MM.1S (cell line): ENCODE results near the gene TMEM218.
A peak's percentile ranks its signal among the peaks of the same experiment; 100 is the strongest.

Experiments
- DNase-seq: peaks from one replicate; pipeline ENCODE4 v3.0.0-alpha.2; 2015
- H2AFZ ChIP-seq: fragments of 300-600 bp; sonication (generic); 2 replicates; pipeline ENCODE4 v1.6.0; 2016; ENCODE audit warnings: antibody characterized with exemption, low read length
- H3F3A ChIP-seq: fragments of 300-600 bp; sonication (generic); 2 replicates; pipeline ENCODE4 v1.6.1; 2016; ENCODE audit warnings: mild to moderate bottlenecking, antibody characterized with exemption, low read length, moderate library complexity, mixed read lengths; ENCODE audit not compliant: insufficient read depth
- H3K27ac ChIP-seq: fragments of 300-600 bp; sonication (generic); 2 replicates; pipeline ENCODE4 v1.5.1; 2016; ENCODE audit warnings: mild to moderate bottlenecking, low read length
- H3K27me3 ChIP-seq: fragments of 300-600 bp; sonication (generic); replicated peaks from 2 replicates; pipeline ENCODE4 v1.6.0; 2016; ENCODE audit warnings: low read length; ENCODE audit not compliant: insufficient read depth
- H3K36me3 ChIP-seq: fragments of 300-600 bp; sonication (generic); replicated peaks from 2 replicates; pipeline ENCODE4 v1.6.1; 2016; ENCODE audit warnings: mild to moderate bottlenecking, low read length, mixed read lengths; ENCODE audit not compliant: insufficient read depth
- H3K4me1 ChIP-seq: fragments of 300-600 bp; sonication (generic); 2 replicates; pipeline ENCODE4 v1.6.1; 2016; ENCODE audit warnings: low read length, mixed read lengths
- H3K4me2 ChIP-seq: fragments of 300-600 bp; sonication (generic); 2 replicates; pipeline ENCODE4 v1.6.0; 2016; ENCODE audit warnings: low read depth, low read length
- H3K4me3 ChIP-seq: fragments of 300-600 bp; sonication (generic); 2 replicates; pipeline ENCODE4 v1.5.1; 2016; ENCODE audit warnings: low read length, mixed read lengths
- H3K79me2 ChIP-seq: fragments of 300-600 bp; sonication (generic); 2 replicates; pipeline ENCODE4 v1.6.1; 2016; ENCODE audit warnings: mixed run types, low read length, mixed read lengths
- H3K9ac ChIP-seq: fragments of 300-600 bp; sonication (generic); 2 replicates; pipeline ENCODE4 v1.6.1; 2016; ENCODE audit warnings: low read length, mixed read lengths
- H3K9me2 ChIP-seq: fragments of 300-600 bp; sonication (generic); replicated peaks from 2 replicates; pipeline ENCODE4 v1.6.1; 2016; ENCODE audit warnings: mild to moderate bottlenecking, low read length, mixed read lengths; ENCODE audit not compliant: insufficient read depth
- H3K9me3 ChIP-seq: fragments of 300-600 bp; sonication (generic); replicated peaks from 2 replicates; pipeline ENCODE4 v1.6.1; 2016; ENCODE audit warnings: mild to moderate bottlenecking, low read length, mixed read lengths; ENCODE audit not compliant: insufficient read depth
- H4K20me1 ChIP-seq: fragments of 300-600 bp; sonication (generic); 2 replicates; pipeline ENCODE4 v1.6.1; 2016; ENCODE audit warnings: mild to moderate bottlenecking, low read length, moderate library complexity, mixed read lengths; ENCODE audit not compliant: insufficient read depth
- EZH2 ChIP-seq: fragments of 300-600 bp; sonication (generic); optimal IDR thresholded peaks from 2 replicates; pipeline ENCODE3; 2017; ENCODE audit warnings: low read depth, mild to moderate bottlenecking, antibody characterized with exemption, low read length, mixed read lengths
- EZH2phosphoT487 ChIP-seq: fragments of 300-600 bp; sonication (generic); IDR thresholded peaks from 2 replicates; pipeline ENCODE4 v1.6.1; 2018; ENCODE audit warnings: antibody characterized with exemption, low read length
- TF ChIP-seq, protein P1 (sequence below): fragments of 300-600 bp; sonication (generic); IDR thresholded peaks from 2 replicates; pipeline ENCODE4 v1.5.1; 2016; ENCODE audit warnings: antibody characterized with exemption, low read length, mixed read lengths

Gene TMEM218

DNA sequence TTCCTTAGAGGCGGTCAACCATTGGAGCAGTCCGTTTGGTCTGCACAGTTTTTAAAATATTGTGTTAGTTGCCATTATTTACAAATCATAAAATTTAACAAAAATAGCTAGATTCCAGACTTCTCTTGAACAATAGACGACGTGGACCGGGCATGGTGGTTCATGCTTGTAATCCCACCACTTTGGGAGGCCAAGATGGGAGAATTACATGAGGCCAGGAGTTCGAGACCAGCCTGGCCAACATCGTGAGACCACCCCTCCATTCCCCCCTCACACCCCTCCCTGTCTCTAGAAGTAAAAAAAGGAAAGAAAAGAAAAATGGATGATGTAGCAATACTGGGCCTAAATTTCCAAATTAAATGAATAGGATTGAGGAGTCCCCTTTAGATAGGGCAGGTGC is 47.4 kb downstream of the TMEM218 start:
- TF ChIP-seq, protein P1, sequence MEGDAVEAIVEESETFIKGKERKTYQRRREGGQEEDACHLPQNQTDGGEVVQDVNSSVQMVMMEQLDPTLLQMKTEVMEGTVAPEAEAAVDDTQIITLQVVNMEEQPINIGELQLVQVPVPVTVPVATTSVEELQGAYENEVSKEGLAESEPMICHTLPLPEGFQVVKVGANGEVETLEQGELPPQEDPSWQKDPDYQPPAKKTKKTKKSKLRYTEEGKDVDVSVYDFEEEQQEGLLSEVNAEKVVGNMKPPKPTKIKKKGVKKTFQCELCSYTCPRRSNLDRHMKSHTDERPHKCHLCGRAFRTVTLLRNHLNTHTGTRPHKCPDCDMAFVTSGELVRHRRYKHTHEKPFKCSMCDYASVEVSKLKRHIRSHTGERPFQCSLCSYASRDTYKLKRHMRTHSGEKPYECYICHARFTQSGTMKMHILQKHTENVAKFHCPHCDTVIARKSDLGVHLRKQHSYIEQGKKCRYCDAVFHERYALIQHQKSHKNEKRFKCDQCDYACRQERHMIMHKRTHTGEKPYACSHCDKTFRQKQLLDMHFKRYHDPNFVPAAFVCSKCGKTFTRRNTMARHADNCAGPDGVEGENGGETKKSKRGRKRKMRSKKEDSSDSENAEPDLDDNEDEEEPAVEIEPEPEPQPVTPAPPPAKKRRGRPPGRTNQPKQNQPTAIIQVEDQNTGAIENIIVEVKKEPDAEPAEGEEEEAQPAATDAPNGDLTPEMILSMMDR, result no peak
- no peak for TF ChIP-seq EZH2phosphoT487
- TF ChIP-seq EZH2, result no peak
- no peak for DNase-seq
- H3K9me3 ChIP-seq, result no peaks in the 10 kb centered on the region
- no peak overlapping the region for H2AFZ ChIP-seq
- no peaks in the 10 kb centered on the region for H3K36me3 ChIP-seq
- no peaks in the 10 kb centered on the region for H4K20me1 ChIP-seq
- H3K9ac ChIP-seq, result no peak overlapping the region
- no peak overlapping the region for H3K27ac ChIP-seq
- no peaks in the 10 kb centered on the region for H3K4me1 ChIP-seq
- H3K27me3 ChIP-seq, result no peaks in the 10 kb centered on the region
- no peak overlapping the region for H3K4me2 ChIP-seq
- no peaks in the 10 kb centered on the region for H3K9me2 ChIP-seq
- H3K79me2 ChIP-seq, result no peaks in the 10 kb centered on the region
- no peak overlapping the region for H3K4me3 ChIP-seq
- 0 out of 2 replicates have a peak, but pooled peaks cover 3% of the 10 kb centered on the region for H3F3A ChIP-seq

DNA sequence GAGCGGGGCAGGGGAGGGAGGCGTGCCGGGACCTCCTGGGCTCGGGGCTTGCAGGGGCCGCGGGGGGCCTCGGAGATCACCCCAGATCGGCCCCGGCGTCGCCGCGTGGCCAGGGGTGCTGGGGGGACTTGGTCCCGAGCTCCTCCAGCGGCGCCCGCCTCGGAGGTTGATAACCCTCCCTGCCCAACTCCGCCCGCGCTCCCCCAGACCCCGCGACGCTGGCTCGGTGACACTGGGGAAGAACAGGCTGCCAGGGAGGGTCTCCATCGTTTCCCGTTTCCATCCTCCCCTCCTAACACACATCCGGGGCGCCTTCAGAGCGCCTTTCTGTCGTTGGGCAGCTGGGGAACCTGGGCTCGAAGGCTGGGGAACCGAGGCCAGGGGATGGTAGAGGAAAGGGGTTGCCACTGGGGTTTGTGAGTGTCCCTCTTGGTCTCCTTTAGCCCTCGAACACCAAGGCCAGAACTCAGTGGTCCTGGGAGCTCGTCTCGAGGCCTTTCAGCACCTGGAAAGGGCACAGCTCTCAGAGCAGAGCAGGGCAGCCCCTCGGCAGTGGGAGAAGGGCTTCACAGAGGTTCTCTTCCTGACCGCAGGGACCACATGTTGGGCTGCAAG is 47.9 kb downstream of the TMEM218 start:
- H3K9me2 ChIP-seq, result no peaks in the 10 kb centered on the region
- H3K9ac ChIP-seq, result peak overlapping the region; percentile 57
- H3K4me3 ChIP-seq, result peak overlapping the region; percentile 65
- H2AFZ ChIP-seq, result peak overlapping the region; percentile 73
- H3K27me3 ChIP-seq, result no peaks in the 10 kb centered on the region
- H3K79me2 ChIP-seq, result no peaks in the 10 kb centered on the region
- peak overlapping the region; percentile 11; the same call in 1 of the 2 replicates for H3K27ac ChIP-seq
- H3K4me1 ChIP-seq, result no peaks in the 10 kb centered on the region
- DNase-seq, result no peak
- H3K36me3 ChIP-seq, result no peaks in the 10 kb centered on the region
- H3F3A ChIP-seq, result 0 out of 2 replicates have a peak, but pooled peaks cover 3% of the 10 kb centered on the region
- no peaks in the 10 kb centered on the region for H3K9me3 ChIP-seq
- TF ChIP-seq, protein P1, result no peak
- TF ChIP-seq EZH2, result no peak
- no peak for TF ChIP-seq EZH2phosphoT487
- H4K20me1 ChIP-seq, result no peaks in the 10 kb centered on the region
- H3K4me2 ChIP-seq, result peak overlapping the region; percentile 89; the same call in 1 of the 2 replicates

DNA sequence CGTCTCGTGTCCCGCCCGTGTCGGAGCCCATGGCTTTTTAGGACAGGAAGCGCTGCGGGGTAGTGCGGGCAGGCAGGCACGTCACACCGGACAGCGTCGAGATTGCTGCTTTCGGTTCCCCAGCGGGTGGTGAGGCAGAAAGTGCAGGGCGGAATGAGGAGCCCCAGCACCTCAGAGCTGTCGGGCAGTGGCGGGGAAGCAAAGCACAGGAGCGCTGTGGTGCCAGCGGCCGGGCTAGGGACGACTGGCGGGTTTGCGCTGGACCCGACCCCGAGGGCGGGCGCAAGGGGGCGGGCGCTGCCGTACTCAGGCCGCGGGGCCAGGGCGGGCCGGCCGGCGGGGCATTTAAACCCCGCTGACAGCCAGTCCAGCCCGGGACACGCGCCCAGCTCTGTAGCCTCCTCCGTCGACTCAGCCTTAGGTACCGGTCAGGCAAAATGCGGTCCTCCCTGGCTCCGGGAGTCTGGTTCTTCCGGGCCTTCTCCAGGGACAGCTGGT is 48.4 kb downstream of the TMEM218 start, which contains the start of gene SLC37A2:
Gene SLC37A2 (plus strand): TSS at position 375 of the 498 bp plus-strand sequence. CDS start 63 bp downstream, at position 438.
- Histone ChIP-seq H3K4me2 (peak within 1 kb of the TSS; percentile 89; the same call in 1 of the 2 replicates), H3K36me3 (no peaks in the 10 kb centered on the region), H2AFZ (peak within 1 kb of the TSS; percentile 73), H3K27me3 (no peaks in the 10 kb centered on the region), H3K9me3 (no peaks in the 10 kb centered on the region), H3K79me2 (no peaks in the 10 kb centered on the region), H3K9ac (peak within 1 kb of the TSS; percentile 57), H3F3A (0 out of 2 replicates have a peak, but pooled peaks cover 3% of the 10 kb centered on the region), H3K9me2 (no peaks in the 10 kb centered on the region), H3K4me3 (peak within 1 kb of the TSS; percentile 65), H4K20me1 (no peaks in the 10 kb centered on the region), H3K4me1 (no peaks in the 10 kb centered on the region), H3K27ac (peak within 1 kb of the TSS; percentile 11; the same call in 1 of the 2 replicates)
- DNase-seq, result peak; percentile 78
- TF ChIP-seq EZH2phosphoT487, result no peak
- TF ChIP-seq, protein P1, result peak; percentile 16; the same call in 1 of the 2 replicates
- no peak for TF ChIP-seq EZH2
